Naive thymus-derived CD8-positive, alpha-beta T cell (primary cell): Measurements from ENCODE around the gene KLHDC1. TPM values are rescaled to one million over a fixed set of nuclear protein-coding genes. Genes with fewer than 3 reads are reported as not detected.
"Not testable (repeated sequence)": the region's sequence is repeated elsewhere in the genome, so short reads cannot be mapped to it uniquely, and the experiment has no call there.

Experiments
- ATAC-seq, 2 donors: fragments of 150-1000 bp; cut with Tn5 transposase in 1 of 2; sonication (Bioruptor Pico), chemical (Tn5 transposase) in 1 of 2; 1 replicate in 1 of 2; 2 replicates in 1 of 2; pipeline ENCODE4 v1.10.0; 2021; ENCODE audit warnings: mild to moderate bottlenecking in 2 of 2, moderate library complexity in 2 of 2
- POLR2A ChIA-PET: fragments of 350-600 bp; sonication (Branson Sonifier 250); formaldehyde crosslinking; loops from one replicate; lab custom pipeline; 2021; ENCODE audit warnings: antibody characterized with exemption; lab: Charles Lee
- DNase-seq, 10 donors: peaks; one replicate each; pipeline versions ENCODE4 v3.0.0 to v3.0.0-alpha.2; 2020 to 2022
- H3K27ac Mint-ChIP-seq, 10 donors: one replicate each; pipeline ENCODE4 v1.8.0; 2020 to 2022; ENCODE audit warnings: mild to moderate bottlenecking in 10 of 10, mixed read lengths in 10 of 10, moderate library complexity in 4 of 10, inconsistent platforms in 1 of 10
- H3K27me3 Mint-ChIP-seq, 5 donors: one replicate each; pipeline ENCODE4 v1.8.0; 2021 to 2022; ENCODE audit warnings: mixed read lengths in 5 of 5
- H3K36me3 Mint-ChIP-seq, 3 donors: one replicate each; pipeline ENCODE4 v1.8.0; 2020 to 2022; ENCODE audit warnings: mixed read lengths in 3 of 3, mild to moderate bottlenecking in 2 of 3, inconsistent platforms in 1 of 3
- H3K4me1 Mint-ChIP-seq, 4 donors: one replicate each; pipeline ENCODE4 v1.8.0; 2021 to 2022; ENCODE audit warnings: mixed read lengths in 4 of 4
- H3K4me3 Mint-ChIP-seq, 10 donors: one replicate each; pipeline ENCODE4 v1.8.0; 2020 to 2022; ENCODE audit warnings: mild to moderate bottlenecking in 10 of 10, mixed read lengths in 10 of 10, moderate library complexity in 6 of 10, inconsistent platforms in 1 of 10
- H3K9me3 Mint-ChIP-seq, 9 donors: one replicate each; pipeline ENCODE4 v1.8.0; 2020 to 2022; ENCODE audit warnings: mixed read lengths in 9 of 9, mild to moderate bottlenecking in 3 of 9, inconsistent platforms in 1 of 9, moderate library complexity in 1 of 9
- polyA plus RNA-seq, 3 donors: library from polyadenylated mRNA; unstranded; fragments of 300-500 nt; fragmentation: Illumina TruSeq; gene quantifications; one replicate each; pipeline ENCODE4 v1.2.3, GENCODE V29; 2021
- total RNA-seq, 8 experiments: library from RNA in 2 of 8; stranded (reverse) in 2 of 8; gene quantifications; one replicate each; pipeline ENCODE4 v1.2.3 and lab custom pipeline; 2021 to 2026

Gene KLHDC1
- total and polyA plus RNA-seq, 5 experiments from 2014 or later, result 2.6 to 19.3 (median 9.0) TPM

- ATAC-seq, result no peak
- Mint-ChIP-seq H3K27me3 (no peaks in the 10 kb centered on the region), H3K9me3 (no peaks in the 10 kb centered on the region), H3K4me3 (peak overlapping the region; percentile 91 to 98 (median 96)), H3K4me1 (peaks cover 10 to 43% (median 40%) of the 10 kb centered on the region in 4 donors), H3K36me3 (peaks cover 0 to 17% (median 3%) of the 10 kb centered on the region in 3 donors), H3K27ac (peak overlapping the region; percentile 96 to 99 (median 99))
- DNase-seq, result no peak
- POLR2A ChIA-PET, result interaction anchor here (0.7 to 4.8 kb wide), 10 partner anchors 11 to 594 kb away, joined by 3 to 90 read pairs (median 18); partner anchors contain the start of genes DNAAF2, KLHDC1, MGAT2 and NEMF
Observed at GRCh38 chr14:49769171-49769570, 76.3 kb downstream of the KLHDC1 start.

- Mint-ChIP-seq H3K4me1 (peaks cover 10 to 45% (median 42%) of the 10 kb centered on the region in 4 donors), H3K36me3 (peaks cover 0 to 22% (median 3%) of the 10 kb centered on the region in 3 donors), H3K4me3 (peak overlapping the region; percentile 91 to 98 (median 96)), H3K27me3 (no peaks in the 10 kb centered on the region), H3K27ac (peak overlapping the region; percentile 96 to 99 (median 99)), H3K9me3 (no peaks in the 10 kb centered on the region)
- no peak for DNase-seq
- no peak for ATAC-seq
- POLR2A ChIA-PET, result interaction anchor here (0.7 to 4.8 kb wide), 9 partner anchors 10 to 594 kb away, joined by 3 to 90 read pairs (median 30); partner anchors contain the start of genes DNAAF2, KLHDC1, MGAT2 and NEMF
Observed at GRCh38 chr14:49769581-49770211, 76.8 kb downstream of the KLHDC1 start.

GRCh38 chr14:49770212-49770817 is 77.4 kb downstream of the KLHDC1 start:
- Mint-ChIP-seq H3K9me3 (no peaks in the 10 kb centered on the region), H3K4me3 (peak overlapping the region; percentile 30 to 97 (median 58)), H3K36me3 (peaks cover 3 to 28% (median 5%) of the 10 kb centered on the region in 3 donors), H3K27ac (peak overlapping the region; percentile 80 to 99 (median 98)), H3K27me3 (no peaks in the 10 kb centered on the region), H3K4me1 (peaks cover 12 to 50% (median 45%) of the 10 kb centered on the region in 4 donors)
- POLR2A ChIA-PET, result interaction anchor here (1.1 to 4.8 kb wide), 5 partner anchors 12 to 150 kb away, joined by 3 to 90 read pairs (median 45); partner anchors contain the start of genes DNAAF2, MGAT2, NEMF and RPL36AL
- DNase-seq (no peak), ATAC-seq (no peak)

GRCh38 chr14:49771691-49772090 is 78.8 kb downstream of the KLHDC1 start:
- H3K4me3 Mint-ChIP-seq, result not testable (repeated sequence)

GRCh38 chr14:49774106-49774505 is 81.2 kb downstream of the KLHDC1 start:
- H3K36me3 Mint-ChIP-seq, result peaks cover 4 to 61% (median 13%) of the 10 kb centered on the region in 3 donors
- no peaks in the 10 kb centered on the region for H3K27me3 Mint-ChIP-seq
- peak overlapping the region in 6 of 10 donors; percentile 23 to 58 (median 46) for H3K27ac Mint-ChIP-seq
- DNase-seq (no peak), ATAC-seq (no peak)
- H3K4me3 Mint-ChIP-seq, result no peak overlapping the region
- H3K9me3 Mint-ChIP-seq, result no peaks in the 10 kb centered on the region
- POLR2A ChIA-PET, result interaction anchor here (0.6 to 0.8 kb wide), 3 partner anchors 10 to 49 kb away, joined by 3 to 6 read pairs (median 3); no protein-coding TSS in a partner anchor
- H3K4me1 Mint-ChIP-seq, result peaks cover 13 to 41% (median 31%) of the 10 kb centered on the region in 4 donors

More at GRCh38 chr14:49771691-49772090, 78.8 kb downstream of the KLHDC1 start:
- peaks cover 4 to 38% (median 5%) of the 10 kb centered on the region in 3 donors for H3K36me3 Mint-ChIP-seq
- not testable (repeated sequence) for ATAC-seq, DNase-seq, H3K27me3 Mint-ChIP-seq, H3K9me3 Mint-ChIP-seq
- peak overlapping the region; percentile 0 to 97 (median 66) for H3K27ac Mint-ChIP-seq
- H3K4me1 Mint-ChIP-seq, result peaks cover 17 to 52% (median 44%) of the 10 kb centered on the region in 4 donors
- POLR2A ChIA-PET, result interaction anchor here (0.6 to 1.3 kb wide), 5 partner anchors 29 to 151 kb away, joined by 3 to 8 read pairs (median 5); partner anchors contain the start of genes KLHDC1, MGAT2, NEMF and RPL36AL

GRCh38 chr14:49778421-49778820 is 85.5 kb downstream of the KLHDC1 start:
- DNase-seq (no peak), ATAC-seq (no peak)
- Mint-ChIP-seq H3K27me3 (no peaks in the 10 kb centered on the region), H3K36me3 (peaks cover 9 to 90% (median 15%) of the 10 kb centered on the region in 3 donors), H3K4me1 (peaks cover 0 to 16% (median 8%) of the 10 kb centered on the region in 4 donors), H3K27ac (peak overlapping the region in 1 of 10 donors; percentile 77), H3K9me3 (no peaks in the 10 kb centered on the region), H3K4me3 (no peak overlapping the region)
- POLR2A ChIA-PET, result no interaction called here

GRCh38 chr14:49781040-49781439 is 88.1 kb downstream of the KLHDC1 start:
- H3K4me1 Mint-ChIP-seq, H3K9me3 Mint-ChIP-seq, ATAC-seq, H3K4me3 Mint-ChIP-seq, DNase-seq, H3K27me3 Mint-ChIP-seq: not testable (repeated sequence)
- peak overlapping the region in 7 of 10 donors; percentile 14 to 71 (median 46) for H3K27ac Mint-ChIP-seq
- POLR2A ChIA-PET, result interaction anchor here (1.6 to 1.8 kb wide), 2 partner anchors 11 to 13 kb away, joined by 3 to 11 read pairs; partner anchors contain the start of gene KLHDC2
- H3K36me3 Mint-ChIP-seq, result peaks cover 5 to 90% (median 19%) of the 10 kb centered on the region in 3 donors

GRCh38 chr14:49783394-49784014 is 90.6 kb downstream of the KLHDC1 start:
- H3K27ac Mint-ChIP-seq, result no peak overlapping the region
- POLR2A ChIA-PET, result interaction anchor here (0.6 to 1.4 kb wide), 3 partner anchors 9 to 151 kb away, joined by 3 read pairs; no protein-coding TSS in a partner anchor

GRCh38 chr14:49786315-49786714 is 93.4 kb downstream of the KLHDC1 start:
- no peak overlapping the region for H3K4me3 Mint-ChIP-seq
- peak overlapping the region in 4 of 10 donors; percentile 42 to 91 (median 75) for H3K27ac Mint-ChIP-seq
- no peaks in the 10 kb centered on the region for H3K27me3 Mint-ChIP-seq
- peaks cover 0 to 5% (median 2%) of the 10 kb centered on the region in 4 donors for H3K4me1 Mint-ChIP-seq
- no peak for ATAC-seq
- H3K9me3 Mint-ChIP-seq, result no peaks in the 10 kb centered on the region
- no peak for DNase-seq
- H3K36me3 Mint-ChIP-seq, result peaks cover 8 to 96% (median 29%) of the 10 kb centered on the region in 3 donors
- POLR2A ChIA-PET, result interaction anchor here (0.5 kb wide), 1 partner anchor 163 kb away, joined by 3 read pairs; no protein-coding TSS in a partner anchor

More at GRCh38 chr14:49783394-49784014, 90.6 kb downstream of the KLHDC1 start:
- no peak overlapping the region for H3K4me3 Mint-ChIP-seq
- no peaks in the 10 kb centered on the region for H3K27me3 Mint-ChIP-seq
- H3K36me3 Mint-ChIP-seq, result peaks cover 5 to 94% (median 23%) of the 10 kb centered on the region in 3 donors
- H3K4me1 Mint-ChIP-seq, result peaks cover 0 to 5% (median 1%) of the 10 kb centered on the region in 4 donors
- ATAC-seq, result no peak
- DNase-seq, result no peak
- H3K9me3 Mint-ChIP-seq, result no peaks in the 10 kb centered on the region

GRCh38 chr14:49792618-49793017 is 99.7 kb downstream of the KLHDC1 start:
- Mint-ChIP-seq H3K4me1 (peaks cover 0 to 3% (median 2%) of the 10 kb centered on the region in 4 donors), H3K36me3 (peaks cover 14 to 95% (median 30%) of the 10 kb centered on the region in 3 donors), H3K27me3 (no peaks in the 10 kb centered on the region), H3K4me3 (no peak overlapping the region), H3K9me3 (no peaks in the 10 kb centered on the region), H3K27ac (peak overlapping the region in 5 of 10 donors; percentile 8 to 66 (median 46))
- POLR2A ChIA-PET, result no interaction called here
- DNase-seq (no peak), ATAC-seq (no peak)

- POLR2A ChIA-PET, result no interaction called here
- peaks cover 5 to 93% (median 31%) of the 10 kb centered on the region in 3 donors for H3K36me3 Mint-ChIP-seq
- H3K4me1 Mint-ChIP-seq, result peaks cover 0 to 5% (median 1%) of the 10 kb centered on the region in 4 donors
- H3K27ac Mint-ChIP-seq, result peak overlapping the region in 7 of 10 donors; percentile 31 to 73 (median 51)
- no peak for DNase-seq
- no peaks in the 10 kb centered on the region for H3K9me3 Mint-ChIP-seq
- H3K4me3 Mint-ChIP-seq, result no peak overlapping the region
- H3K27me3 Mint-ChIP-seq, result no peaks in the 10 kb centered on the region
- ATAC-seq, result no peak
Observed at GRCh38 chr14:49796025-49796424, 103.1 kb downstream of the KLHDC1 start.
